ENCODE results near the gene LRRC52.

GRCh38 chr1:165542647-165543046 lies 1.2 kb upstream of the LRRC52 start:
- TF ChIP-seq POLR2A (IDR thresholded peaks at IDR 0.05; ENCODE audit: extremely low read depth, insufficient read length) (no peak), CTCF (IDR thresholded peaks at IDR 0.05; ENCODE audit: low read depth, low read length) (no peak)

Measured in NB4 (cell line).